NB4 (cell line): Measurements from ENCODE around the gene TRDN.

Experiments used
- MYC ChIP-seq: IDR thresholded peaks from 2 replicates; pipeline ENCODE4 v1.6.1; 2011; ENCODE audit warnings: low read depth, low read length
- POLR2A ChIP-seq: IDR thresholded peaks from 2 replicates; pipeline ENCODE4 v1.6.1; 2011; ENCODE audit warnings: mild to moderate bottlenecking; ENCODE audit not compliant: insufficient read length; ENCODE audit errors: extremely low read depth
- TF ChIP-seq, protein P1 (sequence below): IDR thresholded peaks from one replicate; pipeline ENCODE4 v1.5.1; 2012; ENCODE audit warnings: low read depth, low read length
- TF ChIP-seq, protein P2 (sequence below): IDR thresholded peaks from 2 replicates; pipeline ENCODE4 v1.6.1; 2011; ENCODE audit warnings: low read depth, low read length

- TF ChIP-seq, protein P1, sequence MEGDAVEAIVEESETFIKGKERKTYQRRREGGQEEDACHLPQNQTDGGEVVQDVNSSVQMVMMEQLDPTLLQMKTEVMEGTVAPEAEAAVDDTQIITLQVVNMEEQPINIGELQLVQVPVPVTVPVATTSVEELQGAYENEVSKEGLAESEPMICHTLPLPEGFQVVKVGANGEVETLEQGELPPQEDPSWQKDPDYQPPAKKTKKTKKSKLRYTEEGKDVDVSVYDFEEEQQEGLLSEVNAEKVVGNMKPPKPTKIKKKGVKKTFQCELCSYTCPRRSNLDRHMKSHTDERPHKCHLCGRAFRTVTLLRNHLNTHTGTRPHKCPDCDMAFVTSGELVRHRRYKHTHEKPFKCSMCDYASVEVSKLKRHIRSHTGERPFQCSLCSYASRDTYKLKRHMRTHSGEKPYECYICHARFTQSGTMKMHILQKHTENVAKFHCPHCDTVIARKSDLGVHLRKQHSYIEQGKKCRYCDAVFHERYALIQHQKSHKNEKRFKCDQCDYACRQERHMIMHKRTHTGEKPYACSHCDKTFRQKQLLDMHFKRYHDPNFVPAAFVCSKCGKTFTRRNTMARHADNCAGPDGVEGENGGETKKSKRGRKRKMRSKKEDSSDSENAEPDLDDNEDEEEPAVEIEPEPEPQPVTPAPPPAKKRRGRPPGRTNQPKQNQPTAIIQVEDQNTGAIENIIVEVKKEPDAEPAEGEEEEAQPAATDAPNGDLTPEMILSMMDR: no peak
- TF ChIP-seq POLR2A (no peak), MYC (no peak)
- TF ChIP-seq, protein P2, sequence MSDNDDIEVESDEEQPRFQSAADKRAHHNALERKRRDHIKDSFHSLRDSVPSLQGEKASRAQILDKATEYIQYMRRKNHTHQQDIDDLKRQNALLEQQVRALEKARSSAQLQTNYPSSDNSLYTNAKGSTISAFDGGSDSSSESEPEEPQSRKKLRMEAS: no peak
Observed at GRCh38 chr6:123398072-123398471, 238.7 kb downstream of the TRDN start.
